ENCODE results near the gene EFNA2. TPM values are rescaled to one million over a fixed set of nuclear protein-coding genes. Genes with fewer than 3 reads are reported as not detected.
A peak's percentile ranks its signal among the peaks of the same experiment; 100 is the strongest.

The EFNA2 gene
- total and polyA plus RNA-seq, 5 donors from 2014 or later: not detected

- no peaks in the 10 kb centered on the region for H3K9me3 ChIP-seq (ENCODE audit: control insufficient read depth in 2 of 2, low read length in 2 of 2)
- DNase-seq (no peak), ATAC-seq (ENCODE audit: low read depth in 2 of 2) (no peak)
- no peaks in the 10 kb centered on the region for H3K36me3 ChIP-seq (ENCODE audit: control insufficient read depth, insufficient read depth, low read length)
- Mint-ChIP-seq H3K36me3 (peaks cover 3% of the 10 kb centered on the region), H3K4me3 (peak overlapping the region in 1 of 4 donors; percentile 54), H3K27ac (no peak overlapping the region), H3K9me3 (peaks cover 0 to 2% (median 0%) of the 10 kb centered on the region in 7 donors), H3K4me1 (peaks cover 0 to 8% (median 2%) of the 10 kb centered on the region in 4 donors), H3K27me3 (peaks cover 20% of the 10 kb centered on the region)
- no peak overlapping the region for H3K27ac ChIP-seq (ENCODE audit: insufficient read depth, low read length, poor library complexity, severe bottlenecking)
- H3K4me3 ChIP-seq (ENCODE audit: low read depth, low read length): no peak overlapping the region
- H3K27me3 ChIP-seq (ENCODE audit: control insufficient read depth, insufficient read depth, low read length): peaks cover 3% of the 10 kb centered on the region
- H3K4me1 ChIP-seq (ENCODE audit: control insufficient read depth, insufficient read depth, low read length, poor library complexity, severe bottlenecking): peaks cover 5% of the 10 kb centered on the region
These were observed 1.0 kb downstream of the EFNA2 start for GRCh38 chr19:1286487-1287353.

DNA sequence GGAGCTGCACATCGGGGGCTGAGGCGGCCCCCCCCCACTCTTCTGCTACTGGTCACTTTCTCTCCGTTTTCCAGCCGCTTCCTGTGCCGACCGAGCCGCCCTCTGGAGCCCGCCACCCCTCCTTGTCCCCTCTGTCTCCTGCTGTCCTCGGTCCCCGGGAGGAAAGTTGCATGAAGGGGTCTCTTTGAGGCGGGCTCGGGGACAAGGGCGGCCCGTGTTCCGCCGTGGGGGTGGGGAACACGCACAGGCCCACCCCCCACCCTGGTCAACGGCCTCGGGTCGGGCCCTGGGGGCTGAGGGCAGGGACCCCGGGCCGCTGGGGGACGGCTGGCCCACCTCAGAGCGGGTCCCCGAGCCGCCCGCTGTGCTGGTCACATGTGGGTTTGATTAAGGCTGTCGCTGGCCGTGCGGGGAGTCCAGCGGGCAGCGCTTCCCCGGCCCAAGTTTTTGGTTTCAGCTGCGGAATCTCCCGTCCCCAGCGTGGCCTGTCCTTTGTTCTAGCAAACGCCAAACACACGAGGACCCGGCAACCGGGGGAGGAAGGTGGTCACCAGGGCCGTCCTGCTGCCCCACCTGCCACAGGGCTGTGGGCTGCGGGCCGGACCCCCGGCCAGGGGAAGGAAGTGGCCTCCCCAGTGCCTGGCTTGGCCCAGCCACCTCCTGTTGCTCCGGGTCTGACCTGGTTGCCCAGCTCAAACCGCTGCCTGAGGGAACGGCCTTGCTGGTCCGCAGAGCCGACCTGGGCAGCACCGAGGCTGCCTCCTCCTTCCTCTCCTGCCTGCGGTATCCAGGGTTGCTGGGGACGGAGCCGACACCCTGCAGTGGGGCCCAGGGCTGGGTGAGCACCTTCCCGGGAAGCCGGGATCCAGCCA, 1.9 kb downstream of the EFNA2 start:
- DNase-seq (no peak), ATAC-seq (ENCODE audit: low read depth in 2 of 2) (no peak)
- H3K4me1 ChIP-seq (ENCODE audit: control insufficient read depth, insufficient read depth, low read length, poor library complexity, severe bottlenecking): peaks cover 5% of the 10 kb centered on the region
- peaks cover 0 to 8% (median 2%) of the 10 kb centered on the region in 4 donors for H3K4me1 Mint-ChIP-seq
- H3K36me3 ChIP-seq (ENCODE audit: control insufficient read depth, insufficient read depth, low read length): no peaks in the 10 kb centered on the region
- peaks cover 3% of the 10 kb centered on the region for H3K27me3 ChIP-seq (ENCODE audit: control insufficient read depth, insufficient read depth, low read length)
- peaks cover 0 to 2% (median 0%) of the 10 kb centered on the region in 7 donors for H3K9me3 Mint-ChIP-seq
- H3K4me3 Mint-ChIP-seq: no peak overlapping the region
- H3K27ac ChIP-seq (ENCODE audit: insufficient read depth, low read length, poor library complexity, severe bottlenecking): no peak overlapping the region
- H3K36me3 Mint-ChIP-seq: peaks cover 3% of the 10 kb centered on the region
- H3K4me3 ChIP-seq (ENCODE audit: low read depth, low read length): no peak overlapping the region
- peaks cover 29% of the 10 kb centered on the region for H3K27me3 Mint-ChIP-seq
- no peaks in the 10 kb centered on the region for H3K9me3 ChIP-seq (ENCODE audit: control insufficient read depth in 2 of 2, low read length in 2 of 2)
- no peak overlapping the region for H3K27ac Mint-ChIP-seq

- no peak overlapping the region for H3K27ac Mint-ChIP-seq
- Histone ChIP-seq H3K9me3 (ENCODE audit: control insufficient read depth in 2 of 2, low read length in 2 of 2) (no peaks in the 10 kb centered on the region), H3K27me3 (ENCODE audit: control insufficient read depth, insufficient read depth, low read length) (peaks cover 3% of the 10 kb centered on the region), H3K4me1 (ENCODE audit: control insufficient read depth, insufficient read depth, low read length, poor library complexity, severe bottlenecking) (peaks cover 5% of the 10 kb centered on the region), H3K27ac (ENCODE audit: insufficient read depth, low read length, poor library complexity, severe bottlenecking) (no peak overlapping the region), H3K4me3 (ENCODE audit: low read depth, low read length) (no peak overlapping the region), H3K36me3 (ENCODE audit: control insufficient read depth, insufficient read depth, low read length) (no peaks in the 10 kb centered on the region)
- H3K36me3 Mint-ChIP-seq: peaks cover 3% of the 10 kb centered on the region
- H3K4me1 Mint-ChIP-seq: peaks cover 0 to 8% (median 2%) of the 10 kb centered on the region in 4 donors
- no peak for DNase-seq
- no peak for ATAC-seq (ENCODE audit: low read depth in 2 of 2)
- peaks cover 30% of the 10 kb centered on the region for H3K27me3 Mint-ChIP-seq
- H3K9me3 Mint-ChIP-seq: peaks cover 0 to 2% (median 0%) of the 10 kb centered on the region in 7 donors
- no peak overlapping the region for H3K4me3 Mint-ChIP-seq
These were observed 2.5 kb downstream of the EFNA2 start for GRCh38 chr19:1288226-1288612.

DNA sequence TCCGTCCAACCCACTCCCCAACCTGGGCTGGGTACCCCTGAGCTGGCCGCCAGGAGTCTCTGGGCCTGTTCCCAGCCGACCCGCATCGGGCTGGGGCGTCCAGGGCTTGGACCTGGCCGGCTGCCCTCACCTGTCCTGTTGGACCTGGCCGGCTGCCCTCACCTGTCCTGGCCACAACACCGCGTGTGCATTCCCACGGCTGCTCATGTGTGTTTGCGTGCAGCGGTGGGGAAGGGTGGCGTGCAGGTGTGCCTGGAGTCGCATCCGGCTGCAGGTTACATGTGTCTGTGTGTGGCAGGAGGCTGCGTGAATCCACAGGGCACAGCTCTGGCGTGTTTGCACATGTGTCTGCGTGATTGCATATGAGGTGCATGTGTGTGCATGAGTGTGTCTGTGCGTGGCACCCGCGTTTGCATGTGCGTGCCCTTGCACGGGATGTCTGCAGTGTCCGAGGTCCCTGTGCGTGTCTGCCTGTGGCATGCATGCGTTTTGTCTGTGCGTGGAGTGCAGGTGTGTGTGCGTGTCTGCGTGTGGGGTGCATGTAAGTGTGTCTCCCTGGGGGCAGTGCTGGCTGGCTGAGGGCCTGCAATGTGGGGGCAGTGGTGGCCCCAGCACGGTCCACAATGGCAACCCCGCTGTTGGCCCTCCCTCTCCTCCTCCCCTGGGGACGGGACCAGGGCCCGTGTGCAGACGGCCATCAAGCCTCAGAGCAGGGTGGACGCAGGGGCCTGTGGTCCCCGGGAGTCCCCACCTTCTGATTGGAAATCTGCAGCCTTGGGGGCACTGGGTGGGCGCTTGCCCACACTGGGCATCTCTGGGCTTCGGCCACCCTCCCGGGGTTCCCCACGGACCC, 3.4 kb downstream of the EFNA2 start:
- Histone ChIP-seq H3K9me3 (ENCODE audit: control insufficient read depth in 2 of 2, low read length in 2 of 2) (no peaks in the 10 kb centered on the region), H3K27me3 (ENCODE audit: control insufficient read depth, insufficient read depth, low read length) (peaks cover 3% of the 10 kb centered on the region), H3K27ac (ENCODE audit: insufficient read depth, low read length, poor library complexity, severe bottlenecking) (no peak overlapping the region), H3K36me3 (ENCODE audit: control insufficient read depth, insufficient read depth, low read length) (no peaks in the 10 kb centered on the region), H3K4me1 (ENCODE audit: control insufficient read depth, insufficient read depth, low read length, poor library complexity, severe bottlenecking) (peaks cover 5% of the 10 kb centered on the region), H3K4me3 (ENCODE audit: low read depth, low read length) (no peak overlapping the region)
- Mint-ChIP-seq H3K27ac (no peak overlapping the region), H3K9me3 (peaks cover 0 to 2% (median 0%) of the 10 kb centered on the region in 7 donors), H3K4me1 (peaks cover 0 to 8% (median 2%) of the 10 kb centered on the region in 4 donors), H3K4me3 (peak overlapping the region in 1 of 4 donors; percentile 46), H3K27me3 (peaks cover 28% of the 10 kb centered on the region), H3K36me3 (peaks cover 3% of the 10 kb centered on the region)
- no peak for DNase-seq
- ATAC-seq (ENCODE audit: low read depth in 2 of 2): no peak

DNA sequence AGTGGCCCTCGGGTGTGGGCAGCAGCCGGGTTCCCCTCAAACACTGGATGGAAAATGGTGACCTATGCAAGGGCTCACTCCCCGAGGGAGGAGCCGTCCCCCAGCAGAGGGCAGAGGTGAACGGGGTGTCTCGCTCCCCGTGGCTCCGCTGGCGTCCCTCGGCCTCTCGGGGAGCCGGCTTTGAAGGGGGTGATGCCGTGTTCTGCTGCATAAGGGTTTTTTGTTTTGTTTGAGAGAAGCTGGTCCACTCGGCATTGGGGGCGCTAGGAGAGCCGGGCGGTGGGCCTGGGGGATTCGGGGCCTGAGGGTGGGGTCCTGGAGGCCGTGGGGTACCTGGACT, 4.0 kb downstream of the EFNA2 start:
- Histone ChIP-seq H3K4me1 (ENCODE audit: control insufficient read depth, insufficient read depth, low read length, poor library complexity, severe bottlenecking) (peaks cover 5% of the 10 kb centered on the region), H3K27me3 (ENCODE audit: control insufficient read depth, insufficient read depth, low read length) (peaks cover under 1% of the 10 kb centered on the region), H3K4me3 (ENCODE audit: low read depth, low read length) (no peak overlapping the region), H3K36me3 (ENCODE audit: control insufficient read depth, insufficient read depth, low read length) (no peaks in the 10 kb centered on the region), H3K9me3 (ENCODE audit: control insufficient read depth in 2 of 2, low read length in 2 of 2) (no peaks in the 10 kb centered on the region), H3K27ac (ENCODE audit: insufficient read depth, low read length, poor library complexity, severe bottlenecking) (no peak overlapping the region)
- H3K9me3 Mint-ChIP-seq: peaks cover 0 to 2% (median 0%) of the 10 kb centered on the region in 7 donors
- no peak overlapping the region for H3K4me3 Mint-ChIP-seq
- DNase-seq: no peak
- H3K36me3 Mint-ChIP-seq: no peaks in the 10 kb centered on the region
- H3K27ac Mint-ChIP-seq: no peak overlapping the region
- peaks cover 0 to 7% (median 2%) of the 10 kb centered on the region in 4 donors for H3K4me1 Mint-ChIP-seq
- H3K27me3 Mint-ChIP-seq: peaks cover 22% of the 10 kb centered on the region
- no peak for ATAC-seq (ENCODE audit: low read depth in 2 of 2)

- Mint-ChIP-seq H3K36me3 (no peaks in the 10 kb centered on the region), H3K4me1 (peaks cover 0 to 9% (median 0%) of the 10 kb centered on the region in 4 donors), H3K9me3 (no peaks in the 10 kb centered on the region), H3K4me3 (no peak overlapping the region), H3K27me3 (peaks cover 16% of the 10 kb centered on the region), H3K27ac (no peak overlapping the region)
- no peak for ATAC-seq (ENCODE audit: low read depth in 2 of 2)
- peaks cover 11% of the 10 kb centered on the region for H3K4me1 ChIP-seq (ENCODE audit: control insufficient read depth, insufficient read depth, low read length, poor library complexity, severe bottlenecking)
- H3K4me3 ChIP-seq (ENCODE audit: low read depth, low read length): no peak overlapping the region
- H3K27me3 ChIP-seq (ENCODE audit: control insufficient read depth, insufficient read depth, low read length): no peaks in the 10 kb centered on the region
- no peak overlapping the region for H3K27ac ChIP-seq (ENCODE audit: insufficient read depth, low read length, poor library complexity, severe bottlenecking)
- no peak for DNase-seq
- H3K36me3 ChIP-seq (ENCODE audit: control insufficient read depth, insufficient read depth, low read length): no peaks in the 10 kb centered on the region
- H3K9me3 ChIP-seq (ENCODE audit: control insufficient read depth in 2 of 2, low read length in 2 of 2): no peaks in the 10 kb centered on the region
These were observed 4.6 kb downstream of the EFNA2 start for GRCh38 chr19:1290196-1290702.
